ENCODE measurements around the gene TTLL8.
"Not testable (repeated sequence)": the region's sequence is repeated elsewhere in the genome, so short reads cannot be mapped to it uniquely, and the experiment has no call there.

The TTLL8 gene

GRCh38 chr22:50058061-50058905, at the start of gene TTLL8:
TSS of gene TTLL8 (minus strand) at chr22:50058298.
- no peak for DNase-seq

- DNase-seq: no peak
Observed at GRCh38 chr22:50107529-50107928, 49.4 kb upstream of the TTLL8 start.

GRCh38 chr22:50105208-50106100, 47.4 kb upstream of the TTLL8 start:
- DNase-seq: no peak

- no peak for DNase-seq
Observed at GRCh38 chr22:50104141-50104544, 46.0 kb upstream of the TTLL8 start.

GRCh38 chr22:50102946-50103345, 44.8 kb upstream of the TTLL8 start:
- no peak for DNase-seq

GRCh38 chr22:50101870-50102565, 43.9 kb upstream of the TTLL8 start:
- no peak for DNase-seq

- DNase-seq: no peak
Observed at GRCh38 chr22:50098052-50098451, 40.0 kb upstream of the TTLL8 start.

- DNase-seq: no peak
Observed at GRCh38 chr22:50092342-50092741, 34.2 kb upstream of the TTLL8 start.

GRCh38 chr22:50091092-50091768, 33.1 kb upstream of the TTLL8 start:
- DNase-seq: no peak

GRCh38 chr22:50090412-50090714, 32.3 kb upstream of the TTLL8 start:
- no peak for DNase-seq

- no peak for DNase-seq
Observed at GRCh38 chr22:50089682-50090411, 31.7 kb upstream of the TTLL8 start, which contains the start of gene MOV10L1. TSS of gene MOV10L1 (plus strand) at chr22:50090006. CDS start at chr22:50090089, 83 bp downstream.

GRCh38 chr22:50089231-50089630, 31.1 kb upstream of the TTLL8 start:
- no peak for DNase-seq

GRCh38 chr22:50088096-50088495, 30.0 kb upstream of the TTLL8 start:
- DNase-seq: no peak

GRCh38 chr22:50087646-50088045, 29.5 kb upstream of the TTLL8 start:
- DNase-seq: no peak

- not testable (repeated sequence) for DNase-seq
Observed at GRCh38 chr22:50086975-50087374, 28.9 kb upstream of the TTLL8 start.

GRCh38 chr22:50086526-50086925, 28.4 kb upstream of the TTLL8 start:
- DNase-seq: no peak

- peak; percentile 65 for DNase-seq
Observed at GRCh38 chr22:50085211-50085972, 27.3 kb upstream of the TTLL8 start, which contains the start of gene MLC1. TSS of gene MLC1 (minus strand) at chr22:50085426. CDS start at chr22:50084902, 524 bp downstream.

GRCh38 chr22:50084614-50085021, 26.5 kb upstream of the TTLL8 start:
- DNase-seq: no peak

- DNase-seq: no peak
Observed at GRCh38 chr22:50084080-50084477, 26.0 kb upstream of the TTLL8 start.

- no peak for DNase-seq
Observed at GRCh38 chr22:50083462-50084079, 25.5 kb upstream of the TTLL8 start.

Measured in activated CD8-positive, alpha-beta memory T cell treated with anti-CD3 and anti-CD28 coated beads for 24 hours (primary cell).